Aorta (tissue), 5 donors: ENCODE data around the gene WBP2NL. TPM values are rescaled to one million over a fixed set of nuclear protein-coding genes. Genes with fewer than 3 reads are reported as not detected.
"Not testable (repeated sequence)": the region's sequence is repeated elsewhere in the genome, so short reads cannot be mapped to it uniquely, and the experiment has no call there.

ENCODE experiments used
- ATAC-seq: fragments of 200-7000 bp; cut with Tn5 transposase; one replicate; pipeline ENCODE4 v1.9.1; 2022; ENCODE audit warnings: moderate library complexity; ENCODE audit not compliant: low FRiP score
- DNase-seq, 2 donors: peaks; one replicate each; pipeline ENCODE4 v3.0.0-alpha.2; 2020
- H3K27ac ChIP-seq, 2 donors: one replicate each; pipeline ENCODE4 v1.5.1; 2013; ENCODE audit warnings: low read length in 2 of 2, mild to moderate bottlenecking in 2 of 2, moderate library complexity in 2 of 2, control low read depth in 1 of 2, inconsistent platforms in 1 of 2, low read depth in 1 of 2
- H3K27me3 ChIP-seq, 2 donors: one replicate each; pipeline ENCODE4 v1.6.1; 2013; ENCODE audit warnings: control low read depth in 1 of 2, low read length in 1 of 2, mild to moderate bottlenecking in 1 of 2, moderate library complexity in 1 of 2; ENCODE audit not compliant: insufficient read depth in 2 of 2, control insufficient read depth in 1 of 2
- H3K36me3 ChIP-seq, 2 donors: one replicate each; pipeline ENCODE4 v1.6.1; 2013; ENCODE audit warnings: control low read depth in 1 of 2, low read length in 1 of 2, mild to moderate bottlenecking in 1 of 2; ENCODE audit not compliant: insufficient read depth in 2 of 2, control insufficient read depth in 1 of 2
- H3K4me1 ChIP-seq, 2 donors: one replicate each; pipeline ENCODE4 v1.6.1; 2013; ENCODE audit warnings: low read length in 2 of 2, control low read depth in 1 of 2, mild to moderate bottlenecking in 1 of 2, moderate library complexity in 1 of 2; ENCODE audit not compliant: insufficient read depth in 2 of 2, control insufficient read depth in 1 of 2
- H3K4me3 ChIP-seq, 2 donors: one replicate each; pipeline ENCODE4 v1.5.1; 2013; ENCODE audit warnings: low read length in 2 of 2, control low read depth in 1 of 2, mild to moderate bottlenecking in 1 of 2
- H3K9me3 ChIP-seq: one replicate; pipeline ENCODE4 v1.6.1; 2013; ENCODE audit warnings: mild to moderate bottlenecking, low read length; ENCODE audit not compliant: control insufficient read depth
- WGBS, 2 donors: extraction: QIAGEN DNeasy Blood & Tissue Kit; methylation state at CpG; one replicate each; pipeline ENCODE4 v1.1.7; 2013; 5-methylcytosine and 5-hydroxymethylcytosine counted together
- intact Hi-C, 2 donors: fragments of 100-400 bp; cut with DNase I; formaldehyde crosslinking; loops; one replicate each; pipeline versions ENCODE4 v1.14.2 to v1.15.0; 2022
- polyA plus RNA-seq, 2 donors: library from polyadenylated mRNA; stranded (reverse); fragments of 200-250 nt; gene quantifications; one replicate each; pipeline ENCODE4 v1.2.3, GENCODE V29; 2013
- total RNA-seq, 2 donors: library from RNA; stranded (reverse); fragmentation: NEBNext Ultra II Directional; extraction: Animal tissue kit (Norgen Biotek cat#: 25700); gene quantifications; one replicate each; pipeline ENCODE4 v1.2.1, GENCODE V29; 2021
- donor health status: healthy with polysubstance abuse.
- donor health status: Bipolar disorder and iron deficiency.
- donor health status: DM: no; HTN: no; CAD: no.
- donor health status: DM: no; HTN: no; CAD: no.
- donor health status: DM: yes; HTN: yes; CAD: no.

Gene WBP2NL
- total and polyA plus RNA-seq, 4 donors = 0.36 to 2.9 (median 0.81) TPM; not detected in 1

- not testable (repeated sequence) for ATAC-seq, H3K4me3 ChIP-seq, DNase-seq, H3K36me3 ChIP-seq, H3K27ac ChIP-seq, H3K27me3 ChIP-seq, H3K9me3 ChIP-seq, H3K4me1 ChIP-seq
- 60 to 66% methylated on average over 7 of the region's 7 CpGs for WGBS, 2 donors
- intact Hi-C loops = loop anchor here in 1 of 2 donors (5.0 kb wide), 1 partner anchor 384 kb away; the partner anchor contains the start of gene SNU13
Measured at GRCh38 chr22:42071508-42071907, 72.9 kb downstream of the WBP2NL start.

- Histone ChIP-seq H3K27ac (no peak overlapping the region), H3K9me3 (no peaks in the 10 kb centered on the region), H3K4me3 (no peak overlapping the region), H3K4me1 (no peaks in the 10 kb centered on the region), H3K36me3 (no peaks in the 10 kb centered on the region), H3K27me3 (no peaks in the 10 kb centered on the region)
- DNase-seq (no peak), ATAC-seq (no peak)
- WGBS, 2 donors = 86 to 92% methylated on average over 8 of the region's 8 CpGs
- intact Hi-C loops = loop anchor here in 1 of 2 donors (5.0 kb wide), 1 partner anchor 385 kb away; the partner anchor contains the start of gene SNU13
Measured at GRCh38 chr22:42072606-42073330, 74.2 kb downstream of the WBP2NL start.

GRCh38 chr22:42073621-42074041 lies 75.0 kb downstream of the WBP2NL start:
- Histone ChIP-seq H3K4me1 (no peaks in the 10 kb centered on the region), H3K27ac (peak overlapping the region in 1 of 2 donors; percentile 92), H3K36me3 (no peaks in the 10 kb centered on the region), H3K4me3 (peak overlapping the region in 1 of 2 donors; percentile 80), H3K27me3 (no peaks in the 10 kb centered on the region), H3K9me3 (no peaks in the 10 kb centered on the region)
- intact Hi-C loops = loop anchor here in 1 of 2 donors (5.0 kb wide), 1 partner anchor 386 kb away; the partner anchor contains the start of gene SNU13
- WGBS, 2 donors = 61 to 64% methylated on average over 13 to 14 of the region's 14 CpGs
- DNase-seq (no peak), ATAC-seq (no peak)

GRCh38 chr22:42074132-42074811 lies 75.7 kb downstream of the WBP2NL start, which contains the start of gene PHETA2:
PHETA2 (plus strand) TSS chr22:42074248; CDS start chr22:42077294, 3,046 bp downstream.
- no peaks in the 10 kb centered on the region for H3K36me3 ChIP-seq
- ATAC-seq = peak; percentile 4
- H3K4me3 ChIP-seq = peak within 1 kb of the TSS; percentile 53 to 80
- intact Hi-C loops = loop anchor here in 1 of 2 donors (5.0 kb wide), 1 partner anchor 387 kb away; the partner anchor contains the start of gene SNU13
- H3K4me1 ChIP-seq = no peaks in the 10 kb centered on the region
- 0 to 1% methylated on average over 32 to 55 of the region's 55 CpGs for WGBS, 2 donors
- DNase-seq = peak; percentile 75 to 84
- H3K27ac ChIP-seq = peak within 1 kb of the TSS; percentile 18 to 92
- H3K9me3 ChIP-seq = no peaks in the 10 kb centered on the region
- H3K27me3 ChIP-seq = no peaks in the 10 kb centered on the region

DNA sequence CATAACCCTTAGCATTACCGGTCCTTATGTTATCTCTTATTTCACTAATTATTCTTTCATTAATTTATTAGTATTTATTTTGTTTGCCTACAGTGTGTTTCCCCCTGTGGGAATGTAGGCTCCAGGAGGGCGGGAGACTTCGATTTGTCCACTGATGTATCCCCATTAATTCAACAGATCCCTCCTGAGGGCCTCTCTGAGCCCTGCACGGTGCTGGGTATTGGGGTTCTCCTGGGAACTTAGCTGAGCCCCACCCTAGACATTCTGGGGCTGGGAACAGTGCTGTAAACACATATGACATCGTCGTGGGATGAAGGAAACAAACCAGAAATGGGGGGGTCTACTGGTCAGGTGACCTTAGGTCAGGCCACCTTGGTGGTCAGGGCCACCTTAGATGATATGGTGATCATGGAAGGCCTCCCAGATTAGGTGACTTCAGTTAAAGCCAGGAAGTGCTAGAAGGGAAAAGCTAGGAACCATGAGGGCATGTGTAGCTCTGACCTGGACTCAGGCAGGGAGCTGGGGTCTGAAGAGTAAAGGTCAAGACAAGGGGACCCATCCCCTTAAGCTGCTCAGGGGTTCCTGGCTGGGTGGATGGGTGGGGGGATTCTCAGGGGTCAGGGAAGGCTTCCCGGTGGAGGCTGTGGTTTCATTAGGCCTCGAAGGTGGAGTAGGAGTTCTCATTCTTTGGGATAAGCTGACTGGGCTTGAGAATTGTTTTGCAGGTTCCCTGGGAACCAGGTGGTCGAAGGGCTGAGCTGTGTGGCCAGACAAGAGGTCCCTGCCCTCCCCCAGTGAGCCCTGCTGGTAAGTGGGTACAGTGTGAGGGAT lies 76.5 kb downstream of the WBP2NL start:
- WGBS, 2 donors = 56 to 61% methylated on average over 9 of the region's 9 CpGs
- Histone ChIP-seq H3K27ac (peak overlapping the region; percentile 18 to 92), H3K36me3 (no peaks in the 10 kb centered on the region), H3K4me1 (no peaks in the 10 kb centered on the region), H3K27me3 (no peaks in the 10 kb centered on the region), H3K4me3 (peak overlapping the region; percentile 53 to 80), H3K9me3 (no peaks in the 10 kb centered on the region)
- ATAC-seq (no peak), DNase-seq (no peak)
- intact Hi-C loops = loop anchor here in 1 of 2 donors (5.0 kb wide), 1 partner anchor 388 kb away; the partner anchor contains the start of gene SNU13

DNA sequence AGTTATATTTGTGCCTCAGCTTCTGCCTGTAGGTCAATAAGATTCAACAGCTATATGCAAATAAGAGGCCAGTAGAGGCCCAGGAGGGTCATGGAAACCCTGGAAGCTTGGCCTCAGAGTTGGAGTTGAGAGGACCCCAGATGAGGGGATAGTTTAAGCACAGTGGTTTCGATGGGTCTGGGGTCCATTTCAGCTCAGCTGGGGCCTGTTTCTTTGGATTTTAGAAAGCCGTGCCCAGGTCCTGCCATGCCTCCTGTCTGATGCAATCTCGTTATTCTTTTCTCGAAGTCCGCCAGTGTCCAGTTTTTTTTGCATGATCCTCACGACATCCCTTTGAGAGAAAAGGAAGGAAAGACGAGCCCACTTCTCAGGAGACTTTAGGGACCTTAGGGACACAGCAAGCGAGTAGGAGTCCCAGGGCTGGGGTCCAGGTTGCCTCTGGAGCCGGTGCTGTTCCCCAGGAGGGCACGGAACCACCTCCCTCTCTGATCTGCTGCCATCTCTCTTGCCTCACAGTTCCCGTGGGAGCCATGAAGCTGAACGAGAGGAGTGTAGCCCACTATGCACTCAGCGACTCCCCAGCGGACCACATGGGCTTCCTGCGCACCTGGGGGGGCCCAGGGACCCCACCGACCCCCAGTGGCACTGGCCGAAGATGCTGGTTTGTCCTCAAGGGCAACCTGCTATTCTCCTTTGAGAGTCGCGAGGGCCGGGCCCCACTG lies 78.3 kb downstream of the WBP2NL start:
- no peak overlapping the region for H3K4me3 ChIP-seq
- DNase-seq (no peak), ATAC-seq (no peak)
- intact Hi-C loops = no loop called here
- H3K36me3 ChIP-seq = no peaks in the 10 kb centered on the region
- WGBS, 2 donors = 84 to 85% methylated on average over 20 of the region's 20 CpGs
- H3K9me3 ChIP-seq = no peaks in the 10 kb centered on the region
- H3K4me1 ChIP-seq = no peaks in the 10 kb centered on the region
- H3K27me3 ChIP-seq = no peaks in the 10 kb centered on the region
- H3K27ac ChIP-seq = no peak overlapping the region

GRCh38 chr22:42077486-42078125 lies 79.0 kb downstream of the WBP2NL start:
- Histone ChIP-seq H3K9me3 (no peaks in the 10 kb centered on the region), H3K27me3 (no peaks in the 10 kb centered on the region), H3K4me3 (no peak overlapping the region), H3K4me1 (no peaks in the 10 kb centered on the region), H3K27ac (no peak overlapping the region), H3K36me3 (peaks cover 0 to 1% of the 10 kb centered on the region in 2 donors)
- intact Hi-C loops = no loop called here
- 79 to 82% methylated on average over 21 of the region's 21 CpGs for WGBS, 2 donors
- ATAC-seq (no peak), DNase-seq (no peak)
